HG02938 (cell line): ENCODE data around the gene OFD1.

Experiments
- ATAC-seq: cut with Tn5 transposase; IDR thresholded peaks from one replicate; pipeline ENCODE4 v1.9.1; 2021; ENCODE audit warnings: mild to moderate bottlenecking, moderate library complexity; ENCODE audit not compliant: unreplicated experiment

Gene OFD1

DNA sequence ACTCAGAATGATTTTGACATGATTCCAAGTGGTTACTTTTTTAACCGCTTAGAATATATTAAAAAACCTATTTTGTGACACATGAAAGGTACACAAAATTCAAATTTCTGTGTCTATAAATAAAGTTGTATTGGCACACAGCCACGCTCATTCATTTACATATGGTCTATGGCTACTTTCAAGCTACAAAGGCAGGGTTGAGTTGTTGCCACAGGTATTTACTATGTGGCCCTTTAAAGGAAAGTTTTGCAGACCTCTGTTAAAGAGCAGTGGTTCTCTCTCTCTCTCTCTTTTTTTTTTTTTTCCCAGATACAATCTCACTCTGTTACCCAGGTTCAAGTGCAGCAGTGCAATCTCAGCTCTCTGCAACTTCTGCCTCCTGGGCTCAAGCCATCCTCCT is 59.3 kb downstream of the OFD1 start:
- no peak for ATAC-seq

DNA sequence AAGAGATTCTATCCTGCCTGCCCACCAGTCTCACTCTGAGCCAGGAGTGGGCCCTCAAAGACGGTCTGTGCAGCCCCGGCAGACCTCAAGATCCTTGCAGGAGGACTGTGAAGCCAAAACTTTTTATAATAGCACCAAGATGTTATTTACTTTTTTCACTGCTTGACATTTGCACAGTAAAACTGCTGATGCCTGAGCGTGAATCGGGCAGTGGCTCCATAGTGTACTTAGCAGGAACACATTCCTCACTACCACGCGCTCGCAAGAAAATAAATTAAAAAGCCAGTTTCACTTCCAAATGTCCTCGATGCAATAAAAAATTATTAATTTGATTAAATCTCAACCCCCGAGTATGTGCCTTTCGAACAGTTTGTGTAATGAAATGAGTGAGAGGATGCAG is 59.9 kb downstream of the OFD1 start:
- no peak for ATAC-seq

DNA sequence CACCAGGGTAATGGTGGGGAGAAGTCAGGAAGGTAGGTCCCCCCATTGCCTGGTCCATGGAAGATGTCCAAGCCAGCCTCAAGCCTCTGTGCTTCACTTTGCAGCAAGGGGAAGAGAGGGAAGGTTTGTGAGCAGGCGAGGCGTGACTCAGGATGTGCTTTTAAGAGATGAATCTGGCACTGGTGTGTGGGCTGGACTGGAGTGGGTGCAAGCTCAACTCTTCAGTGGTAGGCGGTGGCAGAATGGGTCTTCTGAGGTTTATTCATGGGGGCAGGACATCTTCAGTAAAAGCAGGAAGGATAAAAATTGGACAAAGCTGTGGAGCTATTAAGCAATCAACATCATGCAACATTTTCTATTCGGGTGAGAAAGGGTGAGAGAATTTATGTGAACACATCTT is 63.0 kb downstream of the OFD1 start:
- no peak for ATAC-seq

DNA sequence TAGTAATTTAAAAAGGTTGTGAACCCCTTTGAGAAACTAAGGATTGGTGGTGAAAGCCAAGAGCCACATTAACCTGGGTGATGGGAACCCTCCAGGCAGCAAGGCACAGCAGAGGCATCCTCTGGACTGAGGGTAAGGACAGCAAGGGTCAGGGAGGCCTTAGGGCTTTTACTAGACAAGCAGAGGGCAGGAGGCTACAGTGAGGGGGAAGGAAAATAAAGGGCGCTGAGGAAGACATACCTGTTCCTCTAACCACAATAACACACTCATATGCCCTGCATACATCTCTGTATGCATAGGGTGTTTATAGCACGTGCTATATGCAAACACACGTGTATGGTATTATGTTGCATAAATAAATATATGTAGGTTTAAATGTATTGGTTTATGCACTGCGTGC is 63.6 kb downstream of the OFD1 start:
- no peak for ATAC-seq

DNA sequence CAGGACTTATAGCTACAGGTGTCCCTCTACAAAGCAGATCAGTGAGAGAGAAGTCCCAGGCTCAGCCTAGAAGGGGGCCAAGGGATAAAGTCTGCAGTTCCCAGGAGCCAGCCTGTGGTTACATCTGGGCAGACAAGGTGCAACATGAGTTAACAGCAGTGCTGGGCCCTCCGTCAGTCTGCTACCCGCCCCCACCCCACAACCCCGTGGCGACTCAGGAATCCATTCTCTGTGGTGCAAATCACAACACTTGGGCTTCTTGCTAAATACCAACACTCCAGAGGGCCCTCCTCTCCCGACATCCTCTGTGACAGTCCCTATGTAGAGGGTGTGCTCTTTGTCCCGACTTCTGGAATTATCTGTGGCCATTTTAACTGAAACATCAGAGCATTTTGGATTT is 68.6 kb downstream of the OFD1 start:
- no peak for ATAC-seq

GRCh38 chrX:13805241-13805640 is 70.7 kb downstream of the OFD1 start:
- no peak for ATAC-seq

DNA sequence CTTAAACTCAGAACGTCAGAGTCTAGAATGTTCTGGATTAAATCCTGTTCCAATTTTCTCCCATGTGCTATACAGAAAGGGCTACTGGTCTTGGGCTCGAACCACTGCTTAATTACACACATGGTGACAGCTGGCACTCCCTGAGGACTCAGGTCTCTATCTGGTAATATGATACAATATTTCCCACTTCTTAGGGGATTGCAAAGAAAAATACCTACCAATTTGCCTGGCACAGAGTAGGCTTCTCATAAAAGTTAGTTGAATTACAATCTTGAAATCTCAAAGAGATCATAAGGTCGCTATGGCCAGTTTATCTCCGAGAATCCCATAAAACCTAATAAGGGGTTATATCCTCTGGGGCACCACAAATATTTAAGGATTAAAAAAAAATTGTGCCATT is 73.7 kb downstream of the OFD1 start:
- ATAC-seq = no peak

- ATAC-seq = no peak
Observed at GRCh38 chrX:13808865-13809264, 74.3 kb downstream of the OFD1 start.

GRCh38 chrX:13815664-13816063 is 81.1 kb downstream of the OFD1 start:
- no peak for ATAC-seq

GRCh38 chrX:13816176-13816575 is 81.6 kb downstream of the OFD1 start:
- no peak for ATAC-seq

DNA sequence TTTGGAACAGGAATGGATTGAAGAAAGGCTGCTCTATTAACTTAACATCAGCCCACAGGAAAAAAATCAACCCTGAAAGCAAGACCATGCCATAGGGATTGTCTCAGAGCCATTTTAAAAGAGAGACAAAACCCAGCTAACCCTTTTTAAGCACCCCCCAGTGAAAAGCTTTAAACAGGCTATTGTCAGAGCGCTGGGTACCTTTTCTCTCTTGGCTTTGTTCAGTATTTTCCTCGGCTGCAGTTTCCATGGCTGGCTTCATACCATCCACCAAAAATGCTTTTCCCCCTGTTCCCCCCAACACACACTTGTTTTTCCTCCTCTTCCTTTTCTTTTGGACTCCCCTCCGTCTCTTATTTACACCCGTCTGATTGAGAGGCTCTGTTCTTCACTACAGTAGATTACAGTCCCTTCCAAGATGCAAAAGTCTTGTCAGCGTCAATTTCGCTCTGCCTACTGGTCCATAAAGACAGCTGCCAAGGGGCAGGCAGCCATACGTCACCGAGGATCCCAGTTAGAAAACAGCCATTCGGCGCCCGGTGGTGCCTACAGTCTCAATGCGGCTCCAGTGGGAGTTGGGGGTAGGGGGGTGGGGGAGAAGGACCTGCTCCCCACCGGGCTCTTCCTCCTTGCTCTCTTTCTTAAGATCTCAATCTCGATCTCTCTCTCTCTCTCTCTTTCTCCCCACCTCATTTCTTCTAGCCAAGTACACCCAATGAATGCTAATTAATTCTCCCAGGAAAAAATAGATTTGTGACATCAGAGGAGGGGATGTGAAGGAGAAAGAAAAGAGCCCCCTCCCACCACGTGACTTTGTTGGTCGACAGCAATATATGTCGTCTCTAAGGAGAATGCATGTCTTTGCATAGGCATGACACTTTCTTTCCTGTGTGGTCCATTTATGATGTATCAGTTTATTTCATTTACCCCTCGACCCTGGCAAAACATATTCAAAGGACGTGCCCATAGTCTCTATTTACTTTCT is 82.4 kb downstream of the OFD1 start, which contains the start of gene GPM6B:
Gene GPM6B (minus strand): TSS at position 451 of the 985 bp plus-strand sequence. CDS start 189 bp downstream, at position 262.
- ATAC-seq = no peak
